B cell (primary cell): ENCODE results near the gene OR5A2. TPM values are rescaled to one million over a fixed set of nuclear protein-coding genes. Genes with fewer than 3 reads are reported as not detected.

ENCODE experiments used
- ATAC-seq: fragments of 200-7000 bp; cut with Tn5 transposase; one replicate; pipeline ENCODE4 v1.10.0; 2021; ENCODE audit warnings: low read depth, mild to moderate bottlenecking, moderate number of reproducible peaks, moderate library complexity
- CTCF ChIA-PET: fragments of 350-600 bp; sonication (Branson Sonifier 250); formaldehyde crosslinking; loops from one replicate; lab custom pipeline; 2021; ENCODE audit warnings: antibody characterized with exemption, inconsistent platforms; lab: Charles Lee
- POLR2A ChIA-PET: fragments of 350-600 bp; sonication (Branson Sonifier 250); formaldehyde crosslinking; loops from one replicate; lab custom pipeline; 2021; ENCODE audit warnings: antibody characterized with exemption; lab: Charles Lee
- DNase-seq: peaks from one replicate; pipeline ENCODE4 v3.0.0; 2013
- H2AFZ ChIP-seq: 2 replicates; pipeline ENCODE4 v1.6.1; 2012; ENCODE audit warnings: mild to moderate bottlenecking, low read depth, low read length; ENCODE audit not compliant: insufficient read depth, poor library complexity, severe bottlenecking
- H3K27ac ChIP-seq, 2 donors: 1 replicate in 1 of 2; 2 replicates in 1 of 2; pipeline ENCODE4 v1.5.1; 2012 to 2013; ENCODE audit warnings: low read length in 2 of 2, mild to moderate bottlenecking in 2 of 2, moderate library complexity in 1 of 2
- H3K27me3 ChIP-seq, 4 experiments: fragments of 200-600 bp in 1 of 4; sonication (generic) in 1 of 4; replicated peaks in 1 of 4; 1 replicate in 2 of 4; 2 replicates in 2 of 4; pipeline versions ENCODE4 v1.6.1 to v1.7.0; 2013 to 2016; ENCODE audit warnings: low read length in 3 of 4, mild to moderate bottlenecking in 2 of 4, mixed read lengths in 1 of 4, moderate library complexity in 1 of 4; ENCODE audit not compliant: insufficient read depth in 4 of 4, control insufficient read depth in 3 of 4; ENCODE audit errors: control extremely low read depth in 1 of 4
- H3K36me3 ChIP-seq, 2 experiments: replicated peaks in 1 of 2; 1 replicate in 1 of 2; 2 replicates in 1 of 2; pipeline versions ENCODE4 v1.6.1 to v1.7.1; 2013; ENCODE audit warnings: low read length in 1 of 2; ENCODE audit not compliant: insufficient read depth in 2 of 2, control insufficient read depth in 1 of 2; ENCODE audit errors: control extremely low read depth in 1 of 2, extremely low read depth in 1 of 2
- H3K4me1 ChIP-seq, 2 donors: fragments of 200-600 bp in 1 of 2; sonication (generic) in 1 of 2; 1 replicate in 1 of 2; 2 replicates in 1 of 2; pipeline versions ENCODE4 v1.5.1 to v1.6.1; 2013 to 2017; ENCODE audit warnings: low read length in 2 of 2; ENCODE audit not compliant: control insufficient read depth in 2 of 2, insufficient read depth in 2 of 2
- H3K4me2 ChIP-seq: replicated peaks from 2 replicates; pipeline ENCODE3; 2012; ENCODE audit warnings: mild to moderate bottlenecking, low read depth, low read length; ENCODE audit not compliant: poor library complexity, severe bottlenecking
- H3K4me3 ChIP-seq, 5 experiments: fragments of 200-600 bp in 1 of 5; sonication (generic) in 1 of 5; 1 replicate in 3 of 5; 2 replicates in 2 of 5; pipeline versions ENCODE4 v1.5.1 to v1.7.0; 2011 to 2016; ENCODE audit warnings: low read length in 4 of 5, mild to moderate bottlenecking in 4 of 5, low read depth in 2 of 5, control low read depth in 1 of 5, moderate library complexity in 1 of 5; ENCODE audit not compliant: insufficient read depth in 1 of 5; ENCODE audit errors: control extremely low read depth in 1 of 5, extremely low read depth in 1 of 5
- H3K79me2 ChIP-seq: fragments of 200-600 bp; sonication (generic); one replicate; pipeline ENCODE4 v1.6.0; 2016; ENCODE audit warnings: low read length; ENCODE audit not compliant: control insufficient read depth, insufficient read depth
- H3K9ac ChIP-seq: fragments of 200-600 bp; sonication (generic); 2 replicates; pipeline ENCODE4 v1.6.1; 2017; ENCODE audit warnings: mild to moderate bottlenecking, low read length, moderate library complexity
- H3K9me3 ChIP-seq, 3 donors: one replicate each; pipeline versions ENCODE4 v1.6.1 to v1.7.1; 2013; ENCODE audit warnings: low read length in 2 of 3; ENCODE audit not compliant: control insufficient read depth in 2 of 3, insufficient read depth in 1 of 3; ENCODE audit errors: control extremely low read depth in 1 of 3
- H4K20me1 ChIP-seq: 2 replicates; pipeline ENCODE4 v1.6.0; 2012; ENCODE audit warnings: mild to moderate bottlenecking, low read length; ENCODE audit not compliant: insufficient read depth, control insufficient read depth, poor library complexity, severe bottlenecking
- H3K27ac Mint-ChIP-seq: one replicate; pipeline ENCODE4 v1.8.0; 2021; ENCODE audit warnings: mixed read lengths
- H3K27me3 Mint-ChIP-seq: one replicate; pipeline ENCODE4 v1.8.0; 2021; ENCODE audit warnings: mixed read lengths
- H3K4me1 Mint-ChIP-seq: one replicate; pipeline ENCODE4 v1.8.0; 2021; ENCODE audit warnings: mixed read lengths
- H3K4me3 Mint-ChIP-seq: one replicate; pipeline ENCODE4 v1.8.0; 2021; ENCODE audit warnings: mixed read lengths
- H3K9me3 Mint-ChIP-seq: one replicate; pipeline ENCODE4 v1.8.0; 2022; ENCODE audit warnings: mixed read lengths; ENCODE audit not compliant: insufficient read depth
- CTCF ChIP-seq: fragments of 200-600 bp; IDR thresholded peaks from one replicate; pipeline ENCODE4 v1.8.0; 2022; ENCODE audit warnings: antibody characterized with exemption, mild to moderate bottlenecking
- EZH2 ChIP-seq: IDR thresholded peaks from 2 replicates; pipeline ENCODE4 v1.6.1; 2012; ENCODE audit warnings: borderline replicate concordance, low read depth, mild to moderate bottlenecking, moderate library complexity, low read length; ENCODE audit not compliant: insufficient read depth, poor library complexity, severe bottlenecking
- WGBS: methylation state at CpG from one replicate; pipeline ENCODE4 v1.1.5; 2013; ENCODE audit warnings: missing lambda C conversion rate; ENCODE audit not compliant: insufficient coverage; 5-methylcytosine and 5-hydroxymethylcytosine counted together
- intact Hi-C: fragments of 100-400 bp; cut with micrococcal nuclease; formaldehyde crosslinking; loops from one replicate; pipeline ENCODE4 v1.10.0; 2022
- polyA plus RNA-seq: library from polyadenylated mRNA; depleted of rRNA; stranded (reverse); fragments of >200 nt; gene quantifications from 2 replicates; pipeline ENCODE4 v1.2.3, GENCODE V29; 2012
- total RNA-seq, 2 donors: library from RNA; stranded (reverse); fragments of 120-200 nt in 1 of 2; gene quantifications; 1 replicate in 1 of 2; 2 replicates in 1 of 2; pipeline versions ENCODE4 v1.2.3 to v1.2.4, GENCODE V29; 2013 to 2022

The OR5A2 gene
- total and polyA plus RNA-seq, 2 donors (not counting 1 experiment from before 2014, with no cell fraction given), result not detected

DNA sequence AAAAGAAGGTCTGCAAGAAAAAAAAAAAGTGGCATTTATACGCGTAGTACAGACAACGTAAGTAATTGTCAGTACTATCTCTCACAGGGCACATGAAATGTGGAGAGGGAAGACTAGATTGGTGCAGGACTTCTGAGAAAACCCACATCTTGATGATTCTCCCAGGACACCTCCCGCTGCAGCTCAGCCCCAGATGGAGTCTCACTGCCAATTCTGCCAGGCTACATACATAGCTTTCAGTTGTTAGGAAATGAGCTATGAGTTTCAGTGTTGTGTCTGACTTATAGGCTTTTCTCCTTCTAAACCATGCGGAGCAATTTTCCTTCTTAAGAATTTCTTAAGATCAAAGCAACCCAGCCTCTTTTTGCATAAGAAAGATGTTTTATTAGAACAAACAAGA, 9.6 kb downstream of the OR5A2 start:
- Histone ChIP-seq H3K4me1 (peaks cover 44% of the 10 kb centered on the region in 2 donors), H3K4me2 (peak overlapping the region; percentile 63), H2AFZ (peak overlapping the region; percentile 58), H3K9ac (peak overlapping the region; percentile 42), H3K79me2 (no peaks in the 10 kb centered on the region), H3K9me3 (peaks cover 0 to 5% (median 0%) of the 10 kb centered on the region in 3 donors), H3K27ac (peak overlapping the region; percentile 16 to 62), H3K36me3 (no peaks in the 10 kb centered on the region), H3K27me3 (no peaks in the 10 kb centered on the region), H3K4me3 (peak overlapping the region in 1 of 5 experiments; percentile 31), H4K20me1 (no peaks in the 10 kb centered on the region)
- no peak for DNase-seq
- intact Hi-C loops, result loop anchor here (5.0 kb wide), 1 partner anchor 34 kb away; no protein-coding TSS in a partner anchor
- Mint-ChIP-seq H3K9me3 (no peaks in the 10 kb centered on the region), H3K4me1 (peaks cover 37% of the 10 kb centered on the region), H3K27ac (peak overlapping the region; percentile 81), H3K4me3 (peak overlapping the region; percentile 68), H3K27me3 (no peaks in the 10 kb centered on the region)
- POLR2A ChIA-PET, result no interaction called here
- CTCF ChIA-PET, result interaction anchor here (0.7 to 5.5 kb wide), 4 partner anchors 8 to 244 kb away, joined by 3 to 41 read pairs (median 4); partner anchors contain the start of gene DTX4
- TF ChIP-seq CTCF (no peak), EZH2 (no peak)
- WGBS, result 58% methylated on average over 3 of the region's 5 CpGs
- no peak for ATAC-seq

DNA sequence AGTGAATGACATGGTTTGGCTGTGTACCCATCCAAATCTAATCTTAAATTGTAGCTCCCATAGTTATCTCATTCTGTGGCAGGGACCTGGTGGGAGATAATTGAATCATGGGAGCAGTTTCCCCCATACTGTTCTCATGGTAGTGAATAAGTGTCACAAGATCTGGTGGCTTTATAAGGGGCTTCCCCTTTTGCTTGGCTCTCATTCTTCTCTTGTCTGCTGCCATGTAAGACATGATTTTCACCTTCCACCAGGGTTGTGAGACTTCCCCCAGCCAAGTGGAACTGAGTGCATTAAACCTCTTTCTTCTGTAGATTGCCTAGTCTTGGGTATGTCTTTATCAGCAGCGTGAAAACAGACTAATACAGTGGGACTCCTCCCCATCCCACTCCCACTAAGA, 11.1 kb downstream of the OR5A2 start:
- Histone ChIP-seq H3K36me3 (no peaks in the 10 kb centered on the region), H3K4me1 (peaks cover 44% of the 10 kb centered on the region in 2 donors), H3K9ac (no peak overlapping the region), H3K27ac (no peak overlapping the region), H3K27me3 (no peaks in the 10 kb centered on the region), H4K20me1 (no peaks in the 10 kb centered on the region), H3K4me3 (no peak overlapping the region), H3K9me3 (peaks cover 0 to 16% (median 5%) of the 10 kb centered on the region in 3 donors), H3K4me2 (no peak overlapping the region), H3K79me2 (no peaks in the 10 kb centered on the region), H2AFZ (no peak overlapping the region)
- peaks cover 8% of the 10 kb centered on the region for H3K9me3 Mint-ChIP-seq
- ChIA-PET CTCF (interaction anchor here (0.5 to 5.5 kb wide), 3 partner anchors 13 to 281 kb away, joined by 3 to 41 read pairs (median 3); no protein-coding TSS in a partner anchor), POLR2A (no interaction called here)
- TF ChIP-seq CTCF, result no peak
- TF ChIP-seq EZH2, result no peak
- H3K4me3 Mint-ChIP-seq, result no peak overlapping the region
- peaks cover 37% of the 10 kb centered on the region for H3K4me1 Mint-ChIP-seq
- no CpG with 5 or more reads among the region's 1 CpG for WGBS
- intact Hi-C loops, result loop anchor here (5.0 kb wide), 1 partner anchor 33 kb away; no protein-coding TSS in a partner anchor
- DNase-seq (no peak), ATAC-seq (no peak)
- no peaks in the 10 kb centered on the region for H3K27me3 Mint-ChIP-seq
- H3K27ac Mint-ChIP-seq, result peak overlapping the region; percentile 21
